Upper lobe of left lung (tissue), 4 donors: Measurements from ENCODE around the gene LCN15.

Experiments
- EP300 ChIP-seq, 4 donors: sonication (generic); formaldehyde crosslinking; IDR thresholded peaks; one replicate each; pipeline ENCODE4 v1.5.1; 2017; ENCODE audit warnings: antibody characterized with exemption in 4 of 4, control low read depth in 2 of 4
- POLR2A ChIP-seq, 4 donors: fragments of 450-650 bp; IDR thresholded peaks; one replicate each; pipeline ENCODE4 v1.5.1; 2016 to 2017; ENCODE audit warnings: antibody characterized with exemption in 4 of 4, mild to moderate bottlenecking in 2 of 4
- TF ChIP-seq, protein P1 (sequence below), 6 experiments: fragments of 450-650 bp in 4 of 6; fragments of 200-600 bp in 2 of 6; sonication (generic) in 2 of 6; IDR thresholded peaks; one replicate each; pipeline ENCODE4 v1.5.1; 2016 to 2019; ENCODE audit warnings: antibody characterized with exemption in 6 of 6

- TF ChIP-seq, protein P1, sequence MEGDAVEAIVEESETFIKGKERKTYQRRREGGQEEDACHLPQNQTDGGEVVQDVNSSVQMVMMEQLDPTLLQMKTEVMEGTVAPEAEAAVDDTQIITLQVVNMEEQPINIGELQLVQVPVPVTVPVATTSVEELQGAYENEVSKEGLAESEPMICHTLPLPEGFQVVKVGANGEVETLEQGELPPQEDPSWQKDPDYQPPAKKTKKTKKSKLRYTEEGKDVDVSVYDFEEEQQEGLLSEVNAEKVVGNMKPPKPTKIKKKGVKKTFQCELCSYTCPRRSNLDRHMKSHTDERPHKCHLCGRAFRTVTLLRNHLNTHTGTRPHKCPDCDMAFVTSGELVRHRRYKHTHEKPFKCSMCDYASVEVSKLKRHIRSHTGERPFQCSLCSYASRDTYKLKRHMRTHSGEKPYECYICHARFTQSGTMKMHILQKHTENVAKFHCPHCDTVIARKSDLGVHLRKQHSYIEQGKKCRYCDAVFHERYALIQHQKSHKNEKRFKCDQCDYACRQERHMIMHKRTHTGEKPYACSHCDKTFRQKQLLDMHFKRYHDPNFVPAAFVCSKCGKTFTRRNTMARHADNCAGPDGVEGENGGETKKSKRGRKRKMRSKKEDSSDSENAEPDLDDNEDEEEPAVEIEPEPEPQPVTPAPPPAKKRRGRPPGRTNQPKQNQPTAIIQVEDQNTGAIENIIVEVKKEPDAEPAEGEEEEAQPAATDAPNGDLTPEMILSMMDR (IDR thresholded peaks at IDR 0.05) = no peak
- TF ChIP-seq EP300 (IDR thresholded peaks at IDR 0.05) (no peak), POLR2A (IDR thresholded peaks at IDR 0.05) (no peak)
These were observed 29.4 kb downstream of the LCN15 start for GRCh38 chr9:136734837-136735496.
